LNCAP (cell line): ENCODE data around the gene TPI1.

ENCODE experiments used
- TF ChIP-seq, protein P1 (sequence below): fragments of 450-650 bp; IDR thresholded peaks from 2 replicates; pipeline ENCODE4 v1.5.1; 2017; ENCODE audit warnings: mild to moderate bottlenecking

TPI1 gene

DNA sequence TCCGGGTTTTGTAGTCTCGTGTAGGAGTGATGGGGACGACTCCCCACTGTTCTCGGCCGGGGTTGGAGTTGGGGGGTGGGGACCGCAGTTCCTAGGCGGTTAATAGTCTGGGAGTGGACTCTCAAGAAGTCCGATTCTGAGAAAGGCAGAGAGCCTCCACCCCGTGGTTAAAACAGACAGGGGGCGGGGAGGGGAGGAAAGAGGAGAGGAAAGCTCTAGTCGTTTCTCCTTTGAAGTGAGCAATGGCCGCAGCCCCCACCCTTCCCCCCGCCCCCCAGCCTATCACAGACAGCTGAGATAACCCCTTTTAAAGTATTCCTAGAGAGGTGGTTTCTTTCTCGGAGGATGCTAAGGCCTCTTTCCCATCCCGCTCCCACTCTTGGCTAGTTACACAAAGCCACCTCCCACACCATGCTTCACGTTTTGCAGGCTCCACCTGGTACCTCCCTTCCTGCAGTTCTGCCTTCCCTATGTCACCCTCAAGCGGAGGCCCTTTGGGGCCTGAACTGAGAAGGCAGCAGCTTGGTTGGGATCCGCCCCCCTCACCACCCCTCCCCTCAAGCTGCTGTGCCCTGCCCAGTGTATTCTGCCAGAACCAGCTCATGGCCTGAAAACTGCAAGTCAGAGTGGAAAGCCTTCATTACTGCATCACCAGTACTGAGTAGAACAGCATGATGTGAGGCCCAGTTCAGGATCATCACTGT is 14.5 kb upstream of the TPI1 start:
- TF ChIP-seq, protein P1, sequence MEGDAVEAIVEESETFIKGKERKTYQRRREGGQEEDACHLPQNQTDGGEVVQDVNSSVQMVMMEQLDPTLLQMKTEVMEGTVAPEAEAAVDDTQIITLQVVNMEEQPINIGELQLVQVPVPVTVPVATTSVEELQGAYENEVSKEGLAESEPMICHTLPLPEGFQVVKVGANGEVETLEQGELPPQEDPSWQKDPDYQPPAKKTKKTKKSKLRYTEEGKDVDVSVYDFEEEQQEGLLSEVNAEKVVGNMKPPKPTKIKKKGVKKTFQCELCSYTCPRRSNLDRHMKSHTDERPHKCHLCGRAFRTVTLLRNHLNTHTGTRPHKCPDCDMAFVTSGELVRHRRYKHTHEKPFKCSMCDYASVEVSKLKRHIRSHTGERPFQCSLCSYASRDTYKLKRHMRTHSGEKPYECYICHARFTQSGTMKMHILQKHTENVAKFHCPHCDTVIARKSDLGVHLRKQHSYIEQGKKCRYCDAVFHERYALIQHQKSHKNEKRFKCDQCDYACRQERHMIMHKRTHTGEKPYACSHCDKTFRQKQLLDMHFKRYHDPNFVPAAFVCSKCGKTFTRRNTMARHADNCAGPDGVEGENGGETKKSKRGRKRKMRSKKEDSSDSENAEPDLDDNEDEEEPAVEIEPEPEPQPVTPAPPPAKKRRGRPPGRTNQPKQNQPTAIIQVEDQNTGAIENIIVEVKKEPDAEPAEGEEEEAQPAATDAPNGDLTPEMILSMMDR, result no peak

DNA sequence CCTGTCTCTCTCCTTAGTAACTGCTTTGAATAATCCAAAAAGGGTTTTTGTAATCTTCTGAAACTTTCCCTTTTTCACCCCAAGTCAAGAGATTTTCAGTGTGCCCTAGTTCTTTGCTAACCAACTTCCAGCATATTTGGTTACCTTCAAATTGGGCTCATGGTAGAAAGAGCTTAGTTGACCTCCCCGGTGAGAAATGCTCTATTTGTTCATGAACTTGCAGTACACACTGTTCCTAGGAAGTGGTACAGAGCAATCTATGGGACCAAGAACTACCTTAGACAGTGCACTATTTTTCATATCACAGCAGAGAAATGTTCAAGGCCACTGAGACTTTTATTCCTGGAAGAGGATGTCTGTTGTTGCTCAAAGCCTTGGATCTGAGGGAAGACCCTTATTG is 13.7 kb upstream of the TPI1 start:
- TF ChIP-seq, protein P1, result no peak

DNA sequence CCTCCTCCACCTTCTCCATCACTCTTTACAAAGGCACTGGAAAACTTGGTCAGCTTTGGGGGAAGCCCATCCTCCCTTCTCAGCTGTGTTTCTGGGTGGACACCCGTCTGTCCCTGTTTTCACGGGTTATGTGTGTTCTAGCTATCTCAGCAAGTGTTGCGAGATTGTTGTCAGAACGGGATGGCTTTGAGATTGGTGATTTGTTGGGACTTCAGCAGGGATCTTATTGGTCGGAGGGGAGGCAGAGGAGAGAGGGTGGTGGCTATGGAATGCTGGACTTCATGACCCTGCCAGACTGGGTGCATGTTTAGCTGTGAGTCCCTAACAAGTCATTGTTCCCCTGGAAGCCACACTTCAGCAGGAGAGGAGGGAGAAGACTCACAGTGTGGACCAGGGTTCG is 13.3 kb upstream of the TPI1 start:
- TF ChIP-seq, protein P1, result no peak

DNA sequence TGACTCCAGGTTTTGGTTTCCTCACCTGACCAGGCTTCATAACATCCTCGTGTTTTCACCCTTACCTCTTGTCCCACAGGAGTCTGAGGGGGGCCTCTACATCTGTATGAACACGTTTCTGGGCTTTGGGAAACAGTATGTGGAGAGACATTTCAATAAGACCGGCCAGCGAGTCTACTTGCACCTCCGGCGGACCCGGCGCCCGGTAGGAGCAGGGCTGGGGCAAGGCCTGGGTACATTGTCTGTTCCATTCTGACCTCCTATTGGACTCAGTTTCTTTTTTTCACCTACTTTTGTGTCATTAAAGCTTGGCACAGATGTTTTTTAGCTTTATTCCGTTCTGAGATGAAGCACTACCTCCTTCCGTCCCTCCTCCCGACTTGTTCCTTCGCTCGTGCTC is 12.0 kb upstream of the TPI1 start:
- TF ChIP-seq, protein P1, result no peak

DNA sequence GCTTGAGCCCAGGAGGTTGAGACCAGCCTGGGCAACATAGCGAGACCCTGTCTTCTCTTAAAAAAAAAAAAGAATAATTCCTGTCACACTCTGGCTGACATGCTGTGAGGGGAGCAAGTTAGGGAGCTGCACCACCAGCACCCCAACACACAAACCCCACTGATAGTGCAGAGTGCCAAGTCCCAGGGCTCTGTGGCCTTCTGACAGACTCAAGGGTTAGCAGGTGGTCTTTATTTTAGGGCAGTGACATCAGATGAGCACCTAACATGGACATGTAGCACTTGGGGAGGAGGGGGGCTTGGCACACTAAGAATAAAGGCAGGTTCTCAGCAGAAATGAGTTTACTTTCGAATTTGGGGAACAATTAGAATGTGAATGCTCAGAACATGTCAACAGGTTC is 8.5 kb upstream of the TPI1 start:
- TF ChIP-seq, protein P1, result no peak

DNA sequence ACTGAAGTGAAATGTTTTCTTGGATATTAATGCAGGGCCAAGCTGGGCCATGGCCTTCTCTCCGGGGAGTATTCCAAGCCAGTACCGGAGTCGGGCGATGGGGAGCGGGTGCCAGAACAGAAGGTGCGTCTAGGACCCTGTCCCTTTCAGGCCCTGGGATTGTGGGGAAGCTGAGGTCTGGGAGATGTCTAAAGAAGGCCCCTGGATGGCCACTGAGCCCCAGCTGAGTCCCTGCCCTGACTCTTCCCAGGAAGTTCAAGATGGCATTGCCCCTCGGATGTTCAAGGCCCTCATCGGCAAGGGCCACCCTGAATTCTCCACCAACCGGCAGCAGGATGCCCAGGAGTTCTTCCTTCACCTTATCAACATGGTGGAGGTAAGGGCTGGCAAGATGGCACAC is 7.2 kb upstream of the TPI1 start:
- TF ChIP-seq, protein P1, result no peak

DNA sequence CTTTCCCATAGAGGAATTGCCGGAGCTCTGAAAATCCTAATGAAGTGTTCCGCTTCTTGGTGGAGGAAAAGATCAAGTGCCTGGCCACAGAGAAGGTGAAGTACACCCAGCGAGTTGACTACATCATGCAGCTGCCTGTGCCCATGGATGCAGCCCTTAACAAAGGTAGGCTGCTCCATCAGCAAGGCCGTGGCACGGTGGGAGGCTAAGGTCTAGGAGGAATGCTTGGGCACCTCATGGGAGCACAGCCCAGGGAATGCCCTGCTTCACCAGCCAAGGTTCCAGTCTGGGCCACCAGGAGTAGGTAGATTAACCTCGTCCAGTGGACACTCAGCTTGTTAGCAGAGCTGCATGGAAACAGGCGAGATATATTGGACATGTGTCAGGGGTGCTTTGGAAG is 6.4 kb upstream of the TPI1 start:
- TF ChIP-seq, protein P1, result no peak

DNA sequence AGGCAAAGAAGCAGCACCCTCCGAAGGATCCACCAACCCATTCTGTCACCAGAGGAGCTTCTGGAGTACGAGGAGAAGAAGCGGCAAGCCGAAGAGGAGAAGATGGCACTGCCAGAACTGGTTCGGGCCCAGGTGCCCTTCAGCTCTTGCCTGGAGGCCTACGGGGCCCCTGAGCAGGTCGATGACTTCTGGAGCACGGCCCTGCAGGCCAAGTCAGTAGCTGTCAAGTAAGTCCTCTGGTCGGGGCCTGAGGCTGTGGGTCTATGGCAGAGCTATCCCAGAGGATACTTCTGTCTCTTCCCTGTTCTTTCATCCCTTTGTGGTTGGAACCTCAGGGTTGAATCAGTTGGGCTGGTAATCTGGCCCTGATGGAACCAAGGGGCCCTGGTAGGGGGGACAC is 5.9 kb upstream of the TPI1 start:
- TF ChIP-seq, protein P1, result no peak
